Naive thymus-derived CD8-positive, alpha-beta T cell (primary cell): ENCODE measurements around the gene TLR2. TPM values are rescaled to one million over a fixed set of nuclear protein-coding genes. Genes with fewer than 3 reads are reported as not detected.

Source experiments
- ATAC-seq, 2 donors: fragments of 150-1000 bp; cut with Tn5 transposase in 1 of 2; sonication (Bioruptor Pico), chemical (Tn5 transposase) in 1 of 2; 1 replicate in 1 of 2; 2 replicates in 1 of 2; pipeline ENCODE4 v1.10.0; 2021; ENCODE audit warnings: mild to moderate bottlenecking in 2 of 2, moderate library complexity in 2 of 2
- POLR2A ChIA-PET: fragments of 350-600 bp; sonication (Branson Sonifier 250); formaldehyde crosslinking; loops from one replicate; lab custom pipeline; 2021; ENCODE audit warnings: antibody characterized with exemption; lab: Charles Lee
- DNase-seq, 10 donors: peaks; one replicate each; pipeline versions ENCODE4 v3.0.0 to v3.0.0-alpha.2; 2020 to 2022
- H3K27ac Mint-ChIP-seq, 10 donors: one replicate each; pipeline ENCODE4 v1.8.0; 2020 to 2022; ENCODE audit warnings: mild to moderate bottlenecking in 10 of 10, mixed read lengths in 10 of 10, moderate library complexity in 4 of 10, inconsistent platforms in 1 of 10
- H3K27me3 Mint-ChIP-seq, 5 donors: one replicate each; pipeline ENCODE4 v1.8.0; 2021 to 2022; ENCODE audit warnings: mixed read lengths in 5 of 5
- H3K36me3 Mint-ChIP-seq, 3 donors: one replicate each; pipeline ENCODE4 v1.8.0; 2020 to 2022; ENCODE audit warnings: mixed read lengths in 3 of 3, mild to moderate bottlenecking in 2 of 3, inconsistent platforms in 1 of 3
- H3K4me1 Mint-ChIP-seq, 4 donors: one replicate each; pipeline ENCODE4 v1.8.0; 2021 to 2022; ENCODE audit warnings: mixed read lengths in 4 of 4
- H3K4me3 Mint-ChIP-seq, 10 donors: one replicate each; pipeline ENCODE4 v1.8.0; 2020 to 2022; ENCODE audit warnings: mild to moderate bottlenecking in 10 of 10, mixed read lengths in 10 of 10, moderate library complexity in 6 of 10, inconsistent platforms in 1 of 10
- H3K9me3 Mint-ChIP-seq, 9 donors: one replicate each; pipeline ENCODE4 v1.8.0; 2020 to 2022; ENCODE audit warnings: mixed read lengths in 9 of 9, mild to moderate bottlenecking in 3 of 9, inconsistent platforms in 1 of 9, moderate library complexity in 1 of 9
- polyA plus RNA-seq, 3 donors: library from polyadenylated mRNA; unstranded; fragments of 300-500 nt; fragmentation: Illumina TruSeq; gene quantifications; one replicate each; pipeline ENCODE4 v1.2.3, GENCODE V29; 2021
- total RNA-seq, 8 experiments: library from RNA in 2 of 8; stranded (reverse) in 2 of 8; gene quantifications; one replicate each; pipeline ENCODE4 v1.2.3 and lab custom pipeline; 2021 to 2026

The TLR2 gene
- total and polyA plus RNA-seq, 5 experiments from 2014 or later, result 0.29 to 2.7 (median 0.71) TPM

DNA sequence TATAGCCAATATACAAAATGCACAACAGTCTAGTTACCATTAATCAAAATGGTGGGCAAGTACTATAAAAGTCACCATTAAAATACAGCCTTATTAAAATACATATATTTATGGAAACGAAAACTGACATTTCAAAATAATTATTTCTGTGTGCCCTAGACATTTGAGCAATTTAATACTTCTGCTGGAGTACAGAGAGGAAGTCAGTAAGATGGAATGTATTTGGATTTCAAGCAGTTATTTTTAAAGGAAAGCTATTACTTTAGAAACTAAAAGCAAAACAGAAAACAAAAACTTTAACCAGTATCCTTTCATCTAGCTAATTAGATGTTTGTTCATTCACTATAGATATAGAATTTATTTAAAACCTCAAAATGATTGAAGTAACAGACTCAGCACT lies 37.8 kb upstream of the TLR2 start:
- Mint-ChIP-seq H3K27ac (no peak overlapping the region), H3K4me3 (no peak overlapping the region), H3K4me1 (peaks cover 11 to 22% (median 15%) of the 10 kb centered on the region in 4 donors), H3K9me3 (peaks cover 0 to 2% (median 0%) of the 10 kb centered on the region in 9 donors), H3K27me3 (no peaks in the 10 kb centered on the region), H3K36me3 (no peaks in the 10 kb centered on the region)
- DNase-seq (no peak), ATAC-seq (no peak)
- POLR2A ChIA-PET, result no interaction called here

DNA sequence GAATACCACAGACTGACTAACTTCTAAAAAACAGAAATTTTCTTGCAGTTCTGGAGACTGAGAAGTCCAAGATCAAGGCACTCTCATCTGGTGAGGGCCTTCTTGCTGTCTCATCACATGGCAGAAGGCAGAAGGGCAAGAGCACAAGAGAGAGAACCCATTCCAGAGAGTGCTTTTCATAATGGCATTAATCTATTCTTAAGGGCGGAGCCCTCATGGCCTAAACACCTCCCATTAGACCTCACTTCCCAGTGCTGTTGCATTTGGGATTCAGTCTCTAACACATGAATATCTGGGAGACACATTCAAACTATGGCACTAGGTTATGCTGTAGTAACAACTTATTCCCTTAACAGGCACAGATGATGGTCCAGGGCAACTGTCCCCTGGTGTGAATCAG lies 37.1 kb upstream of the TLR2 start:
- H3K9me3 Mint-ChIP-seq, result peaks cover 0 to 2% (median 0%) of the 10 kb centered on the region in 9 donors
- POLR2A ChIA-PET, result no interaction called here
- DNase-seq, result no peak
- no peak for ATAC-seq
- no peaks in the 10 kb centered on the region for H3K36me3 Mint-ChIP-seq
- H3K27ac Mint-ChIP-seq, result peak overlapping the region in 1 of 10 donors; percentile 48
- no peaks in the 10 kb centered on the region for H3K27me3 Mint-ChIP-seq
- peaks cover 16 to 29% (median 22%) of the 10 kb centered on the region in 4 donors for H3K4me1 Mint-ChIP-seq
- no peak overlapping the region for H3K4me3 Mint-ChIP-seq

DNA sequence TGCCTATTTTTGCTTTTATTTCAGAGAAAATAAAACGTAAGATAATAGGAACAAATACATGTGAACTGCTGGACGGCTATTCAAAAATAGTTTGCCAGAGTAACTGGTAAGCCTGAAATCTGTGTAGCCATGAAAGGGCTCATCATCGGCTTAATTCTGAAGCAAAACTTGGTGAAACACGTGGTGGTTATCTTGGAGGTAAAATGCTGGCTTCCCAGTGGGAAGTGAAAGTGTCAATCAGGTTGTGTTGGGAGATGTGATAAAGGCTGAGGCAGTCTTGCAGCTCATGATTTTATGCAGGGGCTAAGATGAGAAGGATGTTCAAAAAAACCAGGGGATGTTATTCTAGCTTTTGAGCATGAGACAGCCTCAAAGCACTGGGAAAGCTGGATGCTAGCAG lies 36.1 kb upstream of the TLR2 start:
- POLR2A ChIA-PET, result no interaction called here
- Mint-ChIP-seq H3K4me1 (peaks cover 13 to 38% (median 27%) of the 10 kb centered on the region in 4 donors), H3K4me3 (no peak overlapping the region), H3K27me3 (no peaks in the 10 kb centered on the region), H3K36me3 (no peaks in the 10 kb centered on the region), H3K27ac (no peak overlapping the region), H3K9me3 (peaks cover 0 to 2% (median 0%) of the 10 kb centered on the region in 9 donors)
- DNase-seq, result no peak
- ATAC-seq, result no peak

DNA sequence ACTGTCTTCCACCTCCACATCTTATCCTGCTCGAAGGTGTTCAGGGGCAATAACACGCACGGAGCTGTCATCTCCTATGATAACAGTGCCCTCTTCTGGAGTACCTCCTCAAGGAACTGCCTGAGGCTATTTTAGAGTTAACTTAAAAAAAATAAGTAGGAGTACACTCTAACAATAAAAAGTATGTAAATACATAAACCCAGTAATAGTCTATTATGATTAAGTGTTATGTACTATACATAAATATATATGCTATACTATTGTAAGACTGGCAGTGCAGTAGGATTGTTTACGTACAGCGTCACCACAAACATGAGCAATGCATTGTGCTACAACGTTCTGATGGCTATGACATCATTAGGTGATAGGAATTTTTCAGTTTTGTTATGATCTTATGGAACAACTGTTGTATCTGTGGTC lies 34.5 kb upstream of the TLR2 start:
- Mint-ChIP-seq H3K27me3 (no peaks in the 10 kb centered on the region), H3K9me3 (peaks cover 0 to 2% (median 0%) of the 10 kb centered on the region in 9 donors), H3K4me1 (peaks cover 10 to 36% (median 23%) of the 10 kb centered on the region in 4 donors), H3K36me3 (no peaks in the 10 kb centered on the region), H3K4me3 (no peak overlapping the region), H3K27ac (no peak overlapping the region)
- POLR2A ChIA-PET, result interaction anchor here (0.7 kb wide), 1 partner anchor 281 kb away, joined by 3 read pairs; no protein-coding TSS in a partner anchor
- no peak for DNase-seq
- ATAC-seq, result no peak

DNA sequence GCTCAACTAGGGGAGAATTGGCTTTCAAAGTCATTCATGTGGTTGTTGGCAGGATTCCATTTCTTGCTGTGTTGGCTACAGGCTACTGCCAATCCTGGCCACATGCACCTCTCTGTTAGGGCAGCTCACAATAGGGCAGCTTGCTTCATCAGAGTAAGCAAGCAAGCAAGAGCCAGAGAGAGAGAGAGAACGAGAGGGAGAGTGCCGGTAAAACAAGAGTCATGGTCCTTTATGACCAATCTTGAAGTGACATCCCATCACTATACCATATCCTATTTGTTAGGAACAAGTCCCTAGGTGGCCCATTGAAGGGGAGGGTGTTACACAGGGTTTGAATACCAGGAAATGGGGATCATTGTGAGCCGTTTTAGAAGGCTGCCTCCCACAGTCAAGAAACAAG lies 33.0 kb upstream of the TLR2 start:
- Mint-ChIP-seq H3K4me1 (peaks cover 13 to 44% (median 23%) of the 10 kb centered on the region in 4 donors), H3K9me3 (no peaks in the 10 kb centered on the region), H3K36me3 (no peaks in the 10 kb centered on the region), H3K27me3 (no peaks in the 10 kb centered on the region), H3K4me3 (peak overlapping the region in 7 of 10 donors; percentile 1 to 68 (median 52)), H3K27ac (peak overlapping the region in 8 of 10 donors; percentile 58 to 93 (median 80))
- DNase-seq (no peak), ATAC-seq (no peak)
- POLR2A ChIA-PET, result interaction anchor here (2.0 kb wide), 1 partner anchor 11 kb away, joined by 5 read pairs; no protein-coding TSS in a partner anchor

DNA sequence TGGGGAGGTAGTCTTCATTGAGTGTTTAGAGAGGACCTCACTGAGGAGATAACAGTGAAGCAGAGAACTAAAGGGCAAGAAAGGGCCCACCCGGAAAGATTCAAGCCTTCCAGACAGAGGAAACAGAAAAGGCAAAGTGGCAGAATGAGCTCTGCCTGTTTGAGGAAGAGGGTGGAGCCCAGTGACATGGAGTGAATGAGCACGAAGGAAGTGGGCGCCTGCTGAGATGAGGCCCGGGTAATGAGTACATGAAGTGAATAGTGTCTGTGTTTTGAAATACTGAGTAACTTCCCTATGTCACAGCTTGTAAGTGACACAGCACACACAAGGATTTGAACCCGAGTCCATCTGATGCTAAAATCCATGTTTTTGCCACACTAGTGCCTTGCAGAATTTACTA lies 32.5 kb upstream of the TLR2 start:
- H3K27ac Mint-ChIP-seq, result peak overlapping the region in 8 of 10 donors; percentile 58 to 93 (median 80)
- peak overlapping the region in 7 of 10 donors; percentile 8 to 68 (median 52) for H3K4me3 Mint-ChIP-seq
- ATAC-seq (peak; percentile 95 to 99), DNase-seq (peak in 8 of 10 donors; percentile 9 to 76 (median 45))
- H3K9me3 Mint-ChIP-seq, result no peaks in the 10 kb centered on the region
- POLR2A ChIA-PET, result interaction anchor here (0.6 to 2.0 kb wide), 2 partner anchors 12 to 547 kb away, joined by 3 to 5 read pairs; no protein-coding TSS in a partner anchor
- H3K36me3 Mint-ChIP-seq, result no peaks in the 10 kb centered on the region
- H3K4me1 Mint-ChIP-seq, result peaks cover 13 to 44% (median 23%) of the 10 kb centered on the region in 4 donors
- no peaks in the 10 kb centered on the region for H3K27me3 Mint-ChIP-seq

DNA sequence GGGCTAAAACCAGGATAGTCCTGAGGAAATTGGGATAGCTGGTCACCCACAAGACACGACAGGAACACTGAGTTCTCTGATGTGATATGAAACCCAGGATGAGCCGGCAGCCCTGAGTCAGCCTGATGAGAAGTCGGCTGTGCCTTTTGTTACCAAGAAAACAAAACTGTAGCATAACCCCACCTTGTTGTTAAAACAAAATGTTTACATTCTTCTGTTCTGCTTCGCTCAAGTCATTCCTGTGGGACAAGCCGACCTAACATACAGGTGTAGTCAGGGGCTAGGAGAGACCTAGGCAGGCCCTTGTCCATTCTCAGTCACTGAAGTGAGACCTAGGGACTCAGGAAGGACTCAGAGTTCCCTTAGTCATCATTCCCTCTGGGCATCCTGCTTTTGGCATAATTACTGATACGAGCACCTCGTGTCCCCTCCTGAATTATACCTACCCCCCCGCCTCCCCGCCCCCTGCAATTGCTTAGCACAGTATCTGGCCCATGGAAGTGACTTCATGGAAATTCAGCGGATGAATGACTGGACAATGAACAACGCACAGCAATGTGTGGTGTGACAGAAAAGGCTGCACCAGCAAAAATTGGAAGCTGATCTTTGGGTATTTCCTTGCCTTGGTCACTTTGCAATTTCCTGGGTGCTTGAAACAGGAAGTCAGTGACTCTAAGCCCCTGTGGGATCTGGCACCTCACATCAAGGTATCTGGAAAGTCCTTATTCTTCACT lies 31.9 kb upstream of the TLR2 start:
- no peak for DNase-seq
- no peak for ATAC-seq
- Mint-ChIP-seq H3K27me3 (no peaks in the 10 kb centered on the region), H3K36me3 (no peaks in the 10 kb centered on the region), H3K4me3 (peak overlapping the region in 5 of 10 donors; percentile 8 to 68 (median 52)), H3K27ac (peak overlapping the region in 7 of 10 donors; percentile 36 to 93 (median 79)), H3K4me1 (peaks cover 13 to 44% (median 23%) of the 10 kb centered on the region in 4 donors), H3K9me3 (no peaks in the 10 kb centered on the region)
- POLR2A ChIA-PET, result interaction anchor here (0.6 to 2.0 kb wide), 2 partner anchors 12 to 548 kb away, joined by 3 to 5 read pairs; no protein-coding TSS in a partner anchor

DNA sequence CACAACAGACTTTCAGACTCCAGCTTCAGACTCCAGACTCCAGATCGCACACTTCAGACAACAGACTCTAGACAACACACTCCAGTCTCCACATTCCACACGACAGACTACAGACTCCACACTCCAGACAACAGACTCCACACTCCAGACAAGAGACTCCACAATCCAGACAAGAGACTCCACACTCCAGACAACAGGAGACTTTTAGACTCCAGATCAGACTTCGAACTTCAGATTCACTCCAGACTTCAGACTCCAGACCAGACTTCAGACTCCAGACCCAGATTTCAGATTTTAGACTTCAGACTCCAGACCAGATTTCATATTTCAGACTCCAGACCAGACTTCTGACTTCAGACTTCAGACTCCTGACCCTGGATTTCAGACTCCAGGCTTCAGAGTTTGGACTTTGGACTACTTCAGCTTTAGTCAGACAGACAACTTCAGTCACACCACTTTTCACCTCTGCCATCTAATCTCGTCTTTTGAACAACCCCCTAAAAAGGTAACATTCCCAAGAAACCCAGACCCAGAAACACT lies 29.0 kb upstream of the TLR2 start:
- ATAC-seq (no peak), DNase-seq (no peak)
- peaks cover 9 to 37% (median 20%) of the 10 kb centered on the region in 4 donors for H3K4me1 Mint-ChIP-seq
- no peaks in the 10 kb centered on the region for H3K36me3 Mint-ChIP-seq
- peak overlapping the region in 1 of 10 donors; percentile 11 for H3K27ac Mint-ChIP-seq
- POLR2A ChIA-PET, result no interaction called here
- no peak overlapping the region for H3K4me3 Mint-ChIP-seq
- H3K27me3 Mint-ChIP-seq, result peaks cover 0 to 6% (median 5%) of the 10 kb centered on the region in 5 donors
- H3K9me3 Mint-ChIP-seq, result no peaks in the 10 kb centered on the region

DNA sequence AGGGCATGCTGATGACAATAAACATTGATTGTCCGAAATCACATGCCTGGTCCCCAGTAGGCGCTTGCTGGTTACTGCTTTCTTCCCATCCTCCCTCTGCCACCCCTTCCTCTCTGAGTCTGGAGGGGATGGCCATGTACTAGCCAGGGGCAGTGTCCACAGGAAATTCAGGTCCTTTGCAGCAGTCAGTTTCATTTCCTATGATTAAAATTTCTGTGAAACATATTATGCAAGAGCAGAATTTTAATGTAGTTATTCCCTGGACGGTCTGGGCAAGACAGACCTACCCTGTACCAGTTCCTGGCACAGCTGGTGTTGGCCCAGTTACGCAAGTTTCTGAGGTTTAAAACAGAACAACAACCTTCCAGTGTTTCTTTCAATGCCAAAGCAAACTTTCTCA lies 28.2 kb upstream of the TLR2 start:
- no peak for ATAC-seq
- no peaks in the 10 kb centered on the region for H3K9me3 Mint-ChIP-seq
- H3K27ac Mint-ChIP-seq, result no peak overlapping the region
- no peak for DNase-seq
- peaks cover 9 to 30% (median 16%) of the 10 kb centered on the region in 4 donors for H3K4me1 Mint-ChIP-seq
- POLR2A ChIA-PET, result no interaction called here
- H3K4me3 Mint-ChIP-seq, result no peak overlapping the region
- no peaks in the 10 kb centered on the region for H3K36me3 Mint-ChIP-seq
- peaks cover 0 to 6% (median 5%) of the 10 kb centered on the region in 5 donors for H3K27me3 Mint-ChIP-seq

DNA sequence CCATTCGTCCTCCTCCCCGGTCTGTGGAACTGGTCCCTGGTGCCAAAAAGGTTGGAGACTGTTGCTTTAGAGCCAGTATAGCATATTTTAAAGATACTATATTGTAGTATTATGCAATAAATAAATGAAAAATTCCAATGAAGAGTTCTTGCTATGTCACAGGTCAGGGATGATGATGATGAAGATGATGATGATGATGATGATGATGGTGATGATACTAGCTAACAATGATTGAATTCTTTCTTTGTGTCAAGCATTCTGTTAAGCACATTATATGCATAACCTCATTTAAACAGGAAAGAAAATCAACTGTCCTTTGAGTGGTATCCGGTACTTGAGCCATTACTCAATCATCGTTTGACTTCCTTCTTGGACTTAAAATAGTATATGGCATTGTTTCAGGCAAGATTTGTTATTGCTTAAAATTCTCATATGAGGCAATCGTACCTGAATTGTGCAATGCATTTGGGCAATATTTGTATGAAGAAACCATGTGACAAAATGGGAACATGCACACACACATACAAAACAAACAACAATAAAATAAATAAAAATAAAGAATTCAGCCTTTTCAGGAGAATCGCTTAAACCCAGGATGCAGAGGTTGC lies 22.8 kb upstream of the TLR2 start:
- peaks cover 0 to 10% (median 4%) of the 10 kb centered on the region in 3 donors for H3K36me3 Mint-ChIP-seq
- peaks cover 0 to 10% (median 5%) of the 10 kb centered on the region in 5 donors for H3K27me3 Mint-ChIP-seq
- peaks cover 0 to 18% (median 5%) of the 10 kb centered on the region in 9 donors for H3K9me3 Mint-ChIP-seq
- H3K4me1 Mint-ChIP-seq, result peaks cover 0 to 4% (median 0%) of the 10 kb centered on the region in 4 donors
- no peak overlapping the region for H3K4me3 Mint-ChIP-seq
- DNase-seq (no peak), ATAC-seq (no peak)
- POLR2A ChIA-PET, result no interaction called here
- no peak overlapping the region for H3K27ac Mint-ChIP-seq

DNA sequence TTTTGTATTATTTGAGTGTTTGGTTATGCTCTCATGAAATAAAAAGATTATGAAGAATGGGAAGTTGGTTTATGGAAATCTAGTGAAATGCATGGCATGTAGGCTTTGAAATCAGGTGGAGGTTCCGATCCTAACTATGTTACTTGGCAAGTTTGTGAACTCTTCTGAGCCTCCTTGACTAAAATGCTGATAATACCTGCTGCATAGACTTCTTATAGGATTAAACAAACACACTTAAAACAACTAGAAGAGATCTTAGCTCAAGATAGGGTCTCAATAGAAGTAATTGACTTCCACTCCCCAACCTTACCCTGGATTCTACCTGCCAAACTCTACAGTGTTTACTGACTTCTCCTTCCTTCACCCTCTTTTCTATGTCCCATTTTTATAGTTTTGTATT lies 22.2 kb upstream of the TLR2 start:
- no peak for DNase-seq
- Mint-ChIP-seq H3K4me3 (no peak overlapping the region), H3K27me3 (peaks cover 0 to 10% (median 5%) of the 10 kb centered on the region in 5 donors), H3K4me1 (peaks cover 0 to 4% (median 0%) of the 10 kb centered on the region in 4 donors), H3K9me3 (peaks cover 0 to 18% (median 5%) of the 10 kb centered on the region in 9 donors), H3K27ac (no peak overlapping the region), H3K36me3 (peaks cover 0 to 10% (median 4%) of the 10 kb centered on the region in 3 donors)
- POLR2A ChIA-PET, result no interaction called here
- no peak for ATAC-seq

DNA sequence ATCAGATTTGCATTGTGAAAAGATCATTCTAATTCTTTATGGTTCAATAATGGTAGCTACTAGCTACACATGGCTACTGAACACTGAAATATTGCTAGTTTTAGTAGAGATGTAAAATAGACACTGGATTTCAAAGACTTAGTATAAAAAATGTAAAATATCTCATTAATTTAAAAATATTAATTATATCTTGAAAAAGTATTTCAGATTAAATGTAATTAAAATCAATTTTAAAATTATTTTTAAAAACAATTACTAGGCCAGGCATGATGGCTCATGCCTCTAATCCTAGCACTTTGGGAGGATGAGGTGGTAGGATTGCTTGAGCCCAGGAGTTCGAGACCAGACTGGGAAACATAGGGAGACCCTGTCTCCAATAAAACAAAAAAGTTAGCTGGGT lies 20.4 kb upstream of the TLR2 start:
- ATAC-seq, result no peak
- peaks cover 3 to 21% (median 10%) of the 10 kb centered on the region in 5 donors for H3K27me3 Mint-ChIP-seq
- H3K27ac Mint-ChIP-seq, result no peak overlapping the region
- H3K4me1 Mint-ChIP-seq, result peaks cover 0 to 4% (median 0%) of the 10 kb centered on the region in 4 donors
- no peak overlapping the region for H3K4me3 Mint-ChIP-seq
- POLR2A ChIA-PET, result no interaction called here
- DNase-seq, result no peak
- peaks cover 0 to 10% (median 4%) of the 10 kb centered on the region in 3 donors for H3K36me3 Mint-ChIP-seq
- H3K9me3 Mint-ChIP-seq, result peaks cover 0 to 18% (median 5%) of the 10 kb centered on the region in 9 donors
